VCaP (cell line): ENCODE data around the gene PGBD2.
A peak's percentile ranks its signal among the peaks of the same experiment; 100 is the strongest.

ENCODE experiments used
- H3K27ac ChIP-seq: fragments of 450-650 bp; 2 replicates; pipeline ENCODE4 v1.5.1; 2017
- TF ChIP-seq, protein P1 (sequence below): fragments of 450-650 bp; conservative IDR thresholded peaks from 2 replicates; pipeline ENCODE4 v1.5.1; 2017; ENCODE audit warnings: mild to moderate bottlenecking, moderate library complexity

PGBD2 gene

DNA sequence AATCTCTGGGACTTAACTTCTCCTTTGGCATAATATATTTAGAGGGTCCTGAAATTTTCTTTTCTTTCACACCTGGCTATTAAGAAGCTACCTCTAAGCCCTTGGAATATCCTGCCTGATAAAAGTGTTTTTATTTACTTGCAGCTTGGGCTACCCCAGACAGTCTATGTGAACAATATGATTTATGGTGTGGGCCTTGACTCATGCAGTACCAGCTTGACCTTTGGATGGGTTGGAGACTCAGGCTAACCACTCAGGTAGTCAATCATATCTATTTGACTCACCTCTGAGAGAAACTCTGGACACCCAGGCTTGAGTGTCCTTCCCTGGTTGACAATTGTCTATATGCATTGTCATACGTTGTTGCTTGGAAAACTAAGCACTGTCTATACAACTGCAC, 13.4 kb upstream of the PGBD2 start:
- TF ChIP-seq, protein P1, sequence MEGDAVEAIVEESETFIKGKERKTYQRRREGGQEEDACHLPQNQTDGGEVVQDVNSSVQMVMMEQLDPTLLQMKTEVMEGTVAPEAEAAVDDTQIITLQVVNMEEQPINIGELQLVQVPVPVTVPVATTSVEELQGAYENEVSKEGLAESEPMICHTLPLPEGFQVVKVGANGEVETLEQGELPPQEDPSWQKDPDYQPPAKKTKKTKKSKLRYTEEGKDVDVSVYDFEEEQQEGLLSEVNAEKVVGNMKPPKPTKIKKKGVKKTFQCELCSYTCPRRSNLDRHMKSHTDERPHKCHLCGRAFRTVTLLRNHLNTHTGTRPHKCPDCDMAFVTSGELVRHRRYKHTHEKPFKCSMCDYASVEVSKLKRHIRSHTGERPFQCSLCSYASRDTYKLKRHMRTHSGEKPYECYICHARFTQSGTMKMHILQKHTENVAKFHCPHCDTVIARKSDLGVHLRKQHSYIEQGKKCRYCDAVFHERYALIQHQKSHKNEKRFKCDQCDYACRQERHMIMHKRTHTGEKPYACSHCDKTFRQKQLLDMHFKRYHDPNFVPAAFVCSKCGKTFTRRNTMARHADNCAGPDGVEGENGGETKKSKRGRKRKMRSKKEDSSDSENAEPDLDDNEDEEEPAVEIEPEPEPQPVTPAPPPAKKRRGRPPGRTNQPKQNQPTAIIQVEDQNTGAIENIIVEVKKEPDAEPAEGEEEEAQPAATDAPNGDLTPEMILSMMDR, result no peak
- H3K27ac ChIP-seq, result no peak overlapping the region

DNA sequence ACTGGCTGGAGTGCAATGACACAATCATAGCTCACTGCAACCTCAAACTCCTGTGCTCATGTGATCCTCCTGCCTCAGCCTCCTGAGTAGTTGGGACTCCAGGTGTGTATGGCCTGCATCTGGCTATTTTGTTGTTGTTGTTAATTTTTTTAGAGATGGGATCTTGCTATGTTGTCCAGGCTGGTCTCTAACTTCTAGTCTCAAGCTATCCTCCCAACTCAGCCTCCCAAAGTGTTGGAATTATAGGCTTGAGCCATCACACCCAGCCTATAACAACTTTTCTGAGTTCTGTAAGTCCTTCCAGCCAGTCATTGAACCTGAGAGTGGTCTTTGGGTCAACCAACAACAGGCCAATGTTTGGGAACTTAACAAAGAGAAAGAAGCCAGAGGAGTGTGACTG, 11.2 kb upstream of the PGBD2 start:
- TF ChIP-seq, protein P1, result no peak

DNA sequence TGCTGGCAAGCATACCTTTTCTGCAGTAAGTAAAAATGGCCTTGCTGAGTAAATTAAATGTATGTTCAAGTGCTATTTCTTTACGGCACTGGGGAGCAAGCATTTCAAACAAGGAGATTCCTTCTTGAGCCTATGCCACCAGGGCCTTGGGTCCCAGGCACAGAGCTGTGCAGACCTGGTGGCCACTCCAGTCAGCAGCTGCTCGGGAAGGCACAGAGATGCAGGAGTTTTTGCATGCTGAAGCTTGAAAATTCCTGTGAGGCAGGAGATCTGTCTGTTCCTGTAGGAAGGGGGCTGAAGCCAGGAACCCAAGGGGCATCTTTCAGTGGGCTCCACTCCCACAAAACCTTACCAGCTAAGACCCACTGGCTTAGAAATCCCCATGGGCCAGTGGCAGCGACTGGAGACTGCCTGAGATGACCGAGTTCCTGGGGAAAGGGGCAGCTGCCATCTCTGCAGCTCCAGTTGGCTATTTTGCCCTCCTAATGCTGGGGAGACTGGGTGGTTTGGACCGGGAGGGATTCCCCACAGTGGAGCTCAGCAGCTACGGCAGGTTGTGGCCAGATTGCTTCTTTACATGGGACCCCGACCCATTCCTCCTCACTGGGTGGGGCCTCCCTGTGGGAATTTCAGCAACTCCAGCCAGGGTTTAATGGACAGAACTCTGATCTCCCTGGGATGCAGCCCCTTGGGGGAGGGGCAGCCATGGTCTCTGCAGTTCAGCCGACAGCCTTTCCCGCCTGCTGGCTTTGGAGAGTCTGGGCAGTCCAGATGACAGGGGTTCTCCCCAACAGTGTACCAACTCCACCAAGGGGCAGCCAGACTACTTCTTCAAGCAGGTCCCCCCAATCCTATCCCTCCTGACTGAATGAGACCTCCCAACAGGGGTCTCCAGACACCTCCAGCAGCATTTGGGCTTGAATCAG, 8.4 kb upstream of the PGBD2 start:
- no peak overlapping the region for H3K27ac ChIP-seq
- TF ChIP-seq, protein P1, result no peak

More for the DNA sequence above, 11.2 kb upstream of the PGBD2 start:
- H3K27ac ChIP-seq, result no peak overlapping the region

DNA sequence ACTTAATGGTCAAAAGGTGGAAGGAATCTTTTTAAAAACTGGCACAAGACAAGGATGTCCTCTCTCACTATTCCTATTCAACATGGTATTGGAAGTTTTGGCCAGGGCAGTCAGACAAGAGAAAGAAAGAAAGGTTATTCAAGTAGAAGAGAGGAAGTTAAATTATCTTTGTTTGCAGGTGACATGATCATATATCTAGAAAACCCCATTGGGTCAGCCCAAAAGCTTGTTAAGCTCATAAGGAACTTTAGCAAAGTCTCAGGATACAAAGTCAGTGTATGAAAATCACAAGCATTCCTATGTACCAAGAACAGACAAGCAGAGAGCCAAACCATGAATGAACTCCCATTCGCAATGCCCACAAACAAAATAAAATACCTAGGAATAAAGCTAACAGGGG, 5.4 kb upstream of the PGBD2 start:
- no peak overlapping the region for H3K27ac ChIP-seq
- TF ChIP-seq, protein P1, result no peak

DNA sequence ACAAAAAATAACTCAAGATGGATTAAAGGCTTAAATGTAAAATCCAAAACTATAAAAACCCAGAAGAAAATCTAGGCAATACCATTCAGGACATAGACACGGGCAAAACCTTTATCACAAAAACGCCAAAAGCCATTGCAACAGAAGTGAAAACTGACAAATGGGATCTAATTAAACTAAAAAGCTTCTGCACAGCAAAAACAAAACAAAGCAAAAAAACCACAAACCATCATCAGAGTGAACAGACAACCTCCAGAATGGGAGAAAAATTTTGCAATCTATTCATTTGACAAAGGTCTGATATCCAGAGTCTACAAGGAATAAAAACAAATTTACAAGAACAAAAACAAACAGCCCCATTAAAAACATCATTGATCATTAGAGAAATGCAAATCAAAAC, 4.5 kb upstream of the PGBD2 start:
- H3K27ac ChIP-seq, result no peak overlapping the region
- TF ChIP-seq, protein P1, result no peak

DNA sequence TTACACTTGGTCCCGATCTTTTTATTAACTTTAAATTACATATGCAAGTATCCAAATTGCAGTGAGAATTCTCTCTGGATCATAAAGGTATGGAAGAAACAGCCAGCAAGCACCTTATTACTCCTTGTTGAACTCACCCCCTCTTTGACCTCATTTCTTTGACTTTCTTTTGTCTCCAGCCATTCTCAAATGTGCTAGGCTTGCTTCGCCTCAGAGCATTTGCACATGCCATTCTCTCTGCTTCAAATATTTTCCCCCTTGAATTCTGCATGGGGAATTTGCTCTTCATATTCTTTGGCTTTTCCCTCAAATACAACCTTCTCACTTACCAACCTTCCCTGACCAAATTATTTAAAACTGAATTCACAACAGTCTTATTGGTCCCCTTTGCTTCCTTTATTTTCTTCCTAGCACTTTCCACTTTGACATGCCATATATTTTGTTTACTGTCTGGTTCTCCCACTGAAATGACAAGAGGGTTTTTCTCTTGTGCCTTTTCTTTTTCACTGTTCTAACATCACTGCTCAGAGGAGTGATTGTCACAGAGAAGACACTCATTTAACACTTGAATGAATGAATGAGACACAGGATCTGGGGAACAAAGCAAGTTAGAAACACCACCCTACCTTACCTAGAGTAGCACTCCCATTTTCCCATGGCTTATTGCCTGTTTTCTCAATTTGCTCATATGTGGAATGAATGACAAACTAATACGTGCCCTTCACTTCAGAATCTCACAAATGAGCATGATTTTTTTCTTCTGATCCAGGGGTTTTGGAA, 1.4 kb upstream of the PGBD2 start:
- H3K27ac ChIP-seq, result no peak overlapping the region
- TF ChIP-seq, protein P1, result no peak

DNA sequence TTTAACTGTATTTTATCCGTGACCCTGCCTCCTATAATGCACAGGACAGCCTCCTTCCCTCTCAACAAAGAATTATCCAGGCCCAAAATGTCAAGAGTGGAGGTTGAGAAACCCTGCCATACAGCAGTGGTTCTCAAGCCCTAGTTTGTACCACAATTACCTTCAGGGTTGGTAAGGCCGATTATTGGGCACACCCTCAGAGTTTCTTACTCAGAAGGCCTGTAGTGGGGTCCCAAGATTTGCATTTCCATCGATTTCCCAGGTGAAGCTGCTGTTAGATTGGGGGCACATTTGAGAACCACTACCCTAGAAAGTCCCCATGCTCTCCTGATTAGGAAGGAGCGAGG, 400 bp upstream of the PGBD2 start:
- peak overlapping the region; percentile 79 for H3K27ac ChIP-seq
- TF ChIP-seq, protein P1, result no peak
